GM20000 (cell line): ENCODE data around the gene OR6J1.

Experiments used
- DNase-seq: peaks from one replicate; pipeline ENCODE4 v3.0.0; 2012; ENCODE audit warnings: low spot score
- TF ChIP-seq, protein P1 (sequence below): IDR thresholded peaks from 2 replicates; pipeline ENCODE4 v1.5.1; 2012; ENCODE audit warnings: mild to moderate bottlenecking, control low read depth; ENCODE audit errors: extremely low read depth, missing control alignments

OR6J1 gene

GRCh38 chr14:22658946-22659345, 14.8 kb upstream of the OR6J1 start:
- DNase-seq, result no peak
- TF ChIP-seq, protein P1, sequence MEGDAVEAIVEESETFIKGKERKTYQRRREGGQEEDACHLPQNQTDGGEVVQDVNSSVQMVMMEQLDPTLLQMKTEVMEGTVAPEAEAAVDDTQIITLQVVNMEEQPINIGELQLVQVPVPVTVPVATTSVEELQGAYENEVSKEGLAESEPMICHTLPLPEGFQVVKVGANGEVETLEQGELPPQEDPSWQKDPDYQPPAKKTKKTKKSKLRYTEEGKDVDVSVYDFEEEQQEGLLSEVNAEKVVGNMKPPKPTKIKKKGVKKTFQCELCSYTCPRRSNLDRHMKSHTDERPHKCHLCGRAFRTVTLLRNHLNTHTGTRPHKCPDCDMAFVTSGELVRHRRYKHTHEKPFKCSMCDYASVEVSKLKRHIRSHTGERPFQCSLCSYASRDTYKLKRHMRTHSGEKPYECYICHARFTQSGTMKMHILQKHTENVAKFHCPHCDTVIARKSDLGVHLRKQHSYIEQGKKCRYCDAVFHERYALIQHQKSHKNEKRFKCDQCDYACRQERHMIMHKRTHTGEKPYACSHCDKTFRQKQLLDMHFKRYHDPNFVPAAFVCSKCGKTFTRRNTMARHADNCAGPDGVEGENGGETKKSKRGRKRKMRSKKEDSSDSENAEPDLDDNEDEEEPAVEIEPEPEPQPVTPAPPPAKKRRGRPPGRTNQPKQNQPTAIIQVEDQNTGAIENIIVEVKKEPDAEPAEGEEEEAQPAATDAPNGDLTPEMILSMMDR, result no peak

GRCh38 chr14:22657861-22658260, 13.7 kb upstream of the OR6J1 start:
- DNase-seq, result peak; percentile 36
- TF ChIP-seq, protein P1, result peak; percentile 45

DNA sequence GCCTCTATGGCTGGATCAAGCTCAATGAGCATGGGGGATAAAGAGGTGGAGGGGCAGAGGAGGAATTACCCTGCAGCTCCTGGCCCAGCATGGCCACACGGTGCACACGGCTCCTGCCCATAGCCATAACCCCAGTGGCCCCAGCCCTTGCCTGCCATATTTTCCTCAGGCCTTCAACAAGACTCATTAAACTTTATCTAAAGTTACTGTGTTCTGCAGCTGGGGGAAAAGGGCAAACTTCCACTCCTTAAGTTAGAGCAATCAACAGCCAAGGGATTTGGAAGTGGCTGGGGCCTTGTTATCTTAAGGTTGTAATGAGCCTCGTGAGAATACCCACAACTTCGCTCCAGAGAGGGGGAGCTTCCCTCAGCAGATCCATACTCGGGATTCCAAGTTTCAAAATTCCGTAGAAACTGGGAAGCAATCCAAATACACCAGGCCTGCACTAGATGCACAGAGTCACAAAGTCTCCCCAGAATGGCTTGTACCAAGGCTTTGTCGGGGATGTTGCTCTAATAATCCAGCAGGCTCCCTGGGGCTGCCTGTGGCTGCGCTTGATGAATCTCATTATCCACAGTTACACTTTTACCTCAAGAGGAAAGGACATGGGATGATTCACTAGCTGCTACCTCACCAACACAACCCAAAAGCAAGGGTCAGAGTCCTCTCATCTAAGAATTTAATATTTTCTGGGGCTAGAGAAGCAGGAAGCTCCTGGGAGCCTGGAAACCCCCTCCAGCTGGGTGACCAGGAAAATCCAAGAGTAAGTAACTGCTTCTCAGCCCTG, 13.0 kb upstream of the OR6J1 start:
- TF ChIP-seq, protein P1, result no peak
- DNase-seq, result no peak

- DNase-seq, result no peak
- TF ChIP-seq, protein P1, result no peak
These were observed 12.1 kb upstream of the OR6J1 start for GRCh38 chr14:22656226-22656625.

- DNase-seq, result peak; percentile 68
These were observed 9.0 kb upstream of the OR6J1 start for GRCh38 chr14:22653012-22653621.

GRCh38 chr14:22651586-22651985, 7.4 kb upstream of the OR6J1 start:
- DNase-seq, result no peak
- TF ChIP-seq, protein P1, result no peak

More at GRCh38 chr14:22653012-22653621, 9.0 kb upstream of the OR6J1 start:
- TF ChIP-seq, protein P1, result peak; percentile 84

- TF ChIP-seq, protein P1, result no peak
- no peak for DNase-seq
These were observed 6.9 kb upstream of the OR6J1 start for GRCh38 chr14:22650960-22651521.
